Mesothelial cell of epicardium (in vitro differentiated cells): Measurements from ENCODE around the gene KRTAP19-8. TPM values are rescaled to one million over a fixed set of nuclear protein-coding genes. Genes with fewer than 3 reads are reported as not detected.

Experiments used
- DNase-seq, 2 experiments: peaks; one replicate each; pipeline ENCODE4 v3.0.0; 2021; ENCODE audit warnings: low spot score in 2 of 2; ENCODE audit not compliant: unreplicated experiment in 2 of 2
- H3K27ac Mint-ChIP-seq: 2 replicates; pipeline ENCODE4 v1.8.0; 2021; ENCODE audit warnings: mixed read lengths
- H3K27me3 Mint-ChIP-seq: 2 replicates; pipeline ENCODE4 v1.8.0; 2021; ENCODE audit warnings: low read depth, mixed read lengths
- H3K36me3 Mint-ChIP-seq: 2 replicates; pipeline ENCODE4 v1.8.0; 2021; ENCODE audit warnings: mixed read lengths
- H3K4me1 Mint-ChIP-seq: 2 replicates; pipeline ENCODE4 v1.8.0; 2021; ENCODE audit warnings: mixed read lengths
- H3K4me3 Mint-ChIP-seq: 2 replicates; pipeline ENCODE4 v1.8.0; 2021; ENCODE audit warnings: mild to moderate bottlenecking, moderate library complexity, mixed read lengths
- H3K9me3 Mint-ChIP-seq: 2 replicates; pipeline ENCODE4 v1.8.0; 2021; ENCODE audit warnings: mixed read lengths
- CTCF ChIP-seq: fragments of 200-600 bp; sonication (generic); IDR thresholded peaks from one replicate; pipeline ENCODE4 v1.5.0; 2021; ENCODE audit warnings: antibody characterized with exemption; ENCODE audit not compliant: unreplicated experiment
- total RNA-seq: library from RNA; stranded (reverse); gene quantifications from 3 replicates; pipeline ENCODE4 v1.2.1, GENCODE V29; 2021

Gene KRTAP19-8
- not detected in 3 replicates for total RNA-seq

DNA sequence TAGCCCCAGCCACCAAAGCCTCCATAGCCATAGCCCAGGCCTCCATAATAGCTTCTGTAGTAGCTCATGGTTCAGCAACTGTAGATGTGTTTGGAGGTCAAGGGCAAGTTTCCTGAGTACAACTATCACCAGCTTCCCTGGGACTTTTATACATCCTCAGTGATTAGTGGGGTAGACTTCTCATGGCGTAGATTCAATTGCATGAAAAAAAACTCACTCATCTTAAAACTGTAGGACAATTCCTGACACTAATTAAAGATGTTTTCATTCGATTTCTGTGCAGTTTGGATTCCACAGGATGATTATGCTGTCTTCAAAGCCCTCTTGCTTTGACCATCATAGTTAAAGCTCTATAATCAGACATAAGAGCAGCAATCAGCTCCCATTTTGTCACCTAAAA, at the start of gene KRTAP19-8:
KRTAP19-8 (minus strand) TSS at position 101 of the 400 bp plus-strand sequence; CDS start at position 68, 33 bp downstream.
- DNase-seq = no peak
- H3K4me3 Mint-ChIP-seq = no peak within 1 kb of the TSS

DNA sequence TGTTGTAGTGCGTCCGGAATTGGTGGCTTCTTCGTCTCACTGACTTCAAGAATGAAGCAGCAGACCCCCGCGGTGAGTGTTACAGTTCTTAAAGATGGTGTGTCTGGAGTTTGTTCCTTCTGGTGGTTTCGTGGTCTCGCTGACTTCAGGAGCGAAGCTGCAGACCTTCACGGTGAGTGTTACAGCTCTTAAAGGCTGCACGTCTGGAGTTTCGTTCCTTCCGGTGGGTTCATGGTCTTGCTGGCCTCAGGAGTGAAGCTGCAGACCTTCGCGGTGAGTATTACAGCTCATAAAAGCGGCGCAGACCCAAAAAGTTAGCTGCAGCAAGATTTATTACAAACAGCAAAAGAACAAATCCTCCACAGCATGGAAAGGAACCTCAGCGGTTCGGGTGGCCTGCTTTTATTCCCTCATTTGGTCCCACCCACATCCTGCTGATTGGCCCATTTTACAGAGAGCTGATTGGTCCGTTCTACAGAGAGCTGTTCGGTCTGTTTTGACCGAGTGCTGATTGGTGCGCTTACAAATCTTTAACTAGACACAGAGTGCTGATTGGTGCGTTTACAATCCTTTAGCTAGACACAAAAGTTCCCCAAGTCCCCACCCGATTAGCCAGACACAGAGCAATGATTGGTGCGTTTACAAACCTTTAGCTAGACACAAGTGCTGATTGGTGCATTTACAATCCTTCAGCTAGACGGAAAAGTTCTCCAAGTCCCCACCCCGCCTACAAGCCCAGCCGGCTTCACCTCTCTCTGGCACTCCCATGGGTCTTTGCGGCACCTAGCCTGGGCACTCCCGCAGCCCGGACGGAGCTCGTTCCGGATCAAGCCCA, 49.6 kb upstream of the KRTAP19-8 start:
- no peak overlapping the region for H3K4me3 Mint-ChIP-seq
- no peaks in the 10 kb centered on the region for H3K27me3 Mint-ChIP-seq
- H3K27ac Mint-ChIP-seq = no peak overlapping the region
- DNase-seq = no peak
- no peaks in the 10 kb centered on the region for H3K4me1 Mint-ChIP-seq
- H3K9me3 Mint-ChIP-seq = peaks cover 5% of the 10 kb centered on the region
- TF ChIP-seq CTCF = no peak
- no peaks in the 10 kb centered on the region for H3K36me3 Mint-ChIP-seq

More for the DNA sequence above, at the start of gene KRTAP19-8:
- Mint-ChIP-seq H3K9me3 (peaks cover 6% of the 10 kb centered on the region), H3K36me3 (no peaks in the 10 kb centered on the region), H3K27me3 (peaks cover 15% of the 10 kb centered on the region), H3K27ac (no peak within 1 kb of the TSS), H3K4me1 (peaks cover 12% of the 10 kb centered on the region)
- no peak for TF ChIP-seq CTCF

DNA sequence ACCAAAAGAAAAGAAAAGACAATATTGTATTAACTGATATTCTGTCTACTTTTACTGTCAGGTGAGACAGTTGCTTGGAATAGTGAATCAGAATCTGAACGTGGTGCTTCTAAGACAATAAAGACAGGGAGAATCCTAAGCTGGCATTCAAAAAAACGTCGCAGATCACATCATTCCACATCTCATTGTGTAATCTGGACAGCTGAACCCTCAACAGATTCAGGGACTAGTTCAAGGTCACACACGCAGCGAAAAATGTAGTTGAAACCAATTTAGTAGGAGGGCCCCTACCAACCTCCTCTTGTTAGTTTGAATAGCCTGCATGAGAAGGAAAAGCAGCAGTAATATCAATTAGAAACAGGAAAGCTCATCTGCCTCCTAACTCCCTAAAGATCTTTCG, 46.4 kb upstream of the KRTAP19-8 start:
- DNase-seq = no peak

GRCh38 chr21:31078796-31079195, 40.5 kb upstream of the KRTAP19-8 start:
- Mint-ChIP-seq H3K27me3 (peaks cover 10% of the 10 kb centered on the region), H3K9me3 (no peaks in the 10 kb centered on the region), H3K27ac (no peak overlapping the region), H3K36me3 (no peaks in the 10 kb centered on the region), H3K4me1 (no peaks in the 10 kb centered on the region), H3K4me3 (no peak overlapping the region)
- DNase-seq = no peak
- TF ChIP-seq CTCF = no peak

More for the DNA sequence above, 46.4 kb upstream of the KRTAP19-8 start:
- Mint-ChIP-seq H3K9me3 (no peaks in the 10 kb centered on the region), H3K4me3 (no peak overlapping the region), H3K36me3 (no peaks in the 10 kb centered on the region), H3K27me3 (peaks cover 2% of the 10 kb centered on the region), H3K27ac (no peak overlapping the region), H3K4me1 (no peaks in the 10 kb centered on the region)
- TF ChIP-seq CTCF = no peak

GRCh38 chr21:31078216-31078615, 39.9 kb upstream of the KRTAP19-8 start:
- Mint-ChIP-seq H3K36me3 (no peaks in the 10 kb centered on the region), H3K27me3 (peaks cover 10% of the 10 kb centered on the region), H3K4me3 (no peak overlapping the region), H3K27ac (no peak overlapping the region), H3K4me1 (no peaks in the 10 kb centered on the region), H3K9me3 (no peaks in the 10 kb centered on the region)
- no peak for TF ChIP-seq CTCF
- DNase-seq = no peak
